ENCODE measurements around the gene CD82. TPM values are rescaled to one million over a fixed set of nuclear protein-coding genes. Genes with fewer than 3 reads are reported as not detected.

Gene CD82
- total and polyA plus RNA-seq, 7 donors, result 4.2 to 67.4 (median 11.4) TPM

- WGBS, 2 donors, result 69 to 88% methylated on average over 5 of the region's 5 CpGs
- intact Hi-C loops (cut with DNase I), result no loop called here
- no peaks in the 10 kb centered on the region for H3K27me3 ChIP-seq
- DNase-seq, result no peak
- H3K36me3 ChIP-seq, result no peaks in the 10 kb centered on the region
- peaks cover 0 to 44% (median 35%) of the 10 kb centered on the region in 4 donors for H3K4me1 ChIP-seq
- no peak overlapping the region for H3K4me3 ChIP-seq
- peaks cover 0 to 3% (median 0%) of the 10 kb centered on the region in 4 donors for H3K9me3 ChIP-seq
- no peak overlapping the region for H3K27ac ChIP-seq
- no peak for TF ChIP-seq CTCF (IDR thresholded peaks at IDR 0.05)
- TF ChIP-seq POLR2A (IDR thresholded peaks at IDR 0.05), result no peak
- TF ChIP-seq EP300 (IDR thresholded peaks at IDR 0.05), result no peak
- TF ChIP-seq POLR2AphosphoS5 (IDR thresholded peaks at IDR 0.05), result no peak
These were observed 20.0 kb downstream of the CD82 start for GRCh38 chr11:44585421-44585820.

GRCh38 chr11:44589301-44589700 is 23.8 kb downstream of the CD82 start:
- Histone ChIP-seq H3K4me1 (peaks cover 0 to 78% (median 71%) of the 10 kb centered on the region in 4 donors), H3K27ac (peak overlapping the region; percentile 60 to 91 (median 79)), H3K36me3 (no peaks in the 10 kb centered on the region), H3K4me3 (no peak overlapping the region), H3K27me3 (no peaks in the 10 kb centered on the region), H3K9me3 (no peaks in the 10 kb centered on the region)
- peak; percentile 78 for DNase-seq
- TF ChIP-seq POLR2AphosphoS5 (IDR thresholded peaks at IDR 0.05), result peak in 3 of 4 donors; percentile 70 to 82 (median 74)
- TF ChIP-seq CTCF (IDR thresholded peaks at IDR 0.05), result no peak
- TF ChIP-seq EP300 (IDR thresholded peaks at IDR 0.05), result peak in 2 of 4 donors; percentile 22 to 60
- no peak for TF ChIP-seq POLR2A (IDR thresholded peaks at IDR 0.05)
- 81 to 86% methylated on average over 3 of the region's 3 CpGs for WGBS, 2 donors
- intact Hi-C loops (cut with DNase I), result no loop called here

GRCh38 chr11:44590769-44591168 is 25.3 kb downstream of the CD82 start:
- Histone ChIP-seq H3K27me3 (no peaks in the 10 kb centered on the region), H3K9me3 (no peaks in the 10 kb centered on the region), H3K4me1 (peaks cover 0 to 75% (median 72%) of the 10 kb centered on the region in 4 donors), H3K27ac (peak overlapping the region; percentile 76 to 91 (median 84)), H3K36me3 (no peaks in the 10 kb centered on the region), H3K4me3 (no peak overlapping the region)
- DNase-seq, result no peak
- WGBS, 2 donors, result 57 to 60% methylated on average over 6 of the region's 6 CpGs
- intact Hi-C loops (cut with DNase I), result loop anchor here (10.0 kb wide), 1 partner anchor 484 kb away; no protein-coding TSS in a partner anchor
- TF ChIP-seq CTCF (IDR thresholded peaks at IDR 0.05) (no peak), POLR2A (IDR thresholded peaks at IDR 0.05) (no peak), POLR2AphosphoS5 (IDR thresholded peaks at IDR 0.05) (no peak), EP300 (IDR thresholded peaks at IDR 0.05) (no peak)

- peak overlapping the region; percentile 76 to 91 (median 84) for H3K27ac ChIP-seq
- peaks cover 0 to 80% (median 79%) of the 10 kb centered on the region in 4 donors for H3K4me1 ChIP-seq
- no peak for TF ChIP-seq POLR2A (IDR thresholded peaks at IDR 0.05)
- no peak for TF ChIP-seq EP300 (IDR thresholded peaks at IDR 0.05)
- TF ChIP-seq POLR2AphosphoS5 (IDR thresholded peaks at IDR 0.05), result no peak
- intact Hi-C loops (cut with DNase I), result loop anchor here (10.0 kb wide), 1 partner anchor 483 kb away; no protein-coding TSS in a partner anchor
- no peak for DNase-seq
- WGBS, 2 donors, result 91 to 94% methylated on average over 4 of the region's 4 CpGs
- H3K9me3 ChIP-seq, result no peaks in the 10 kb centered on the region
- no peak overlapping the region for H3K4me3 ChIP-seq
- no peaks in the 10 kb centered on the region for H3K27me3 ChIP-seq
- H3K36me3 ChIP-seq, result no peaks in the 10 kb centered on the region
These were observed 26.1 kb downstream of the CD82 start for GRCh38 chr11:44591557-44591956.

GRCh38 chr11:44592125-44592940 is 26.9 kb downstream of the CD82 start:
- TF ChIP-seq EP300 (IDR thresholded peaks at IDR 0.05) (peak in 2 of 4 donors; percentile 81 to 88), POLR2AphosphoS5 (IDR thresholded peaks at IDR 0.05) (peak; percentile 92 to 99 (median 96)), CTCF (IDR thresholded peaks at IDR 0.05) (no peak)
- H3K27ac ChIP-seq, result peak overlapping the region; percentile 76 to 91 (median 84)
- intact Hi-C loops (cut with DNase I), result loop anchor here (1.0 to 10.0 kb wide), 2 partner anchors 28 to 482 kb away; no protein-coding TSS in a partner anchor

More at GRCh38 chr11:44592125-44592940, 26.9 kb downstream of the CD82 start:
- Histone ChIP-seq H3K4me3 (no peak overlapping the region), H3K9me3 (no peaks in the 10 kb centered on the region), H3K27me3 (no peaks in the 10 kb centered on the region), H3K36me3 (no peaks in the 10 kb centered on the region), H3K4me1 (peaks cover 0 to 88% (median 87%) of the 10 kb centered on the region in 4 donors)
- WGBS, 2 donors, result 80 to 88% methylated on average over 13 of the region's 13 CpGs
- DNase-seq, result peak; percentile 94
